Colon (tissue), 2 donors: ENCODE data around the gene ARL8A.

Source experiments
- FAIRE-seq: peaks from 2 replicates; lab custom pipeline; 2012; peaks lifted over from hg19 to GRCh38; lab: Jason Lieb, UNC
- donor health status: control.
- donor health status: control.

Gene ARL8A

GRCh38 chr1:202135221-202135721 is 9.3 kb downstream of the ARL8A start:
- no peak for FAIRE-seq

DNA sequence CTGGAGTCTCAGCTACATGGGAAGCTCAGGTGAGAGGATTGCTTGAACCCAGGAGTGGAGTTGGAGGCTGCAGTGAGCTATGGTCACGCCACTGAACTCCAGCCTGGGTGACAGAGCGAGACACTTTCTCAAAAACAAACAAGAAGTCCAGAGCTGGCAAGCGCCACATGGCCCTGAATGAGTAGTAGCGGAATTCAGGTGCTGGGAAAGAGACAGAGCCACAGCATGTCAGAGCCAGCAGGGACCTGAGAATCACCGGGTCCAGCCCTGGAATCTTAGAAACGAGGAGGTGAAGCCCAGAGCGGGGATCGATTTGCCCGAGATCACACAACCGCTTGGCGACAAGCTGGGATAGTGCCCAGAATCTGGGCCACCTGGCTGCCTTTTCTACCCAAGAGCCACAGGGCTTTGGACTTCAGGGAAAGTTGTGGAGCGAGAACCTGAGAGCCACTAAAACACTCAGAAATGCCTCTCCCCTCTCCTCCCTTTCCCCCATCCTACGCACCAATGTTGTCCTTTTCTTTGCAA is 9.8 kb downstream of the ARL8A start:
- no peak for FAIRE-seq

GRCh38 chr1:202133989-202134388 is 10.5 kb downstream of the ARL8A start:
- FAIRE-seq, result no peak

GRCh38 chr1:202133496-202133895 is 11.0 kb downstream of the ARL8A start:
- FAIRE-seq, result no peak

GRCh38 chr1:202133001-202133400 is 11.5 kb downstream of the ARL8A start:
- no peak for FAIRE-seq

GRCh38 chr1:202131956-202132821 is 12.3 kb downstream of the ARL8A start:
- FAIRE-seq, result no peak

GRCh38 chr1:202130816-202131522 is 13.6 kb downstream of the ARL8A start:
- no peak for FAIRE-seq

DNA sequence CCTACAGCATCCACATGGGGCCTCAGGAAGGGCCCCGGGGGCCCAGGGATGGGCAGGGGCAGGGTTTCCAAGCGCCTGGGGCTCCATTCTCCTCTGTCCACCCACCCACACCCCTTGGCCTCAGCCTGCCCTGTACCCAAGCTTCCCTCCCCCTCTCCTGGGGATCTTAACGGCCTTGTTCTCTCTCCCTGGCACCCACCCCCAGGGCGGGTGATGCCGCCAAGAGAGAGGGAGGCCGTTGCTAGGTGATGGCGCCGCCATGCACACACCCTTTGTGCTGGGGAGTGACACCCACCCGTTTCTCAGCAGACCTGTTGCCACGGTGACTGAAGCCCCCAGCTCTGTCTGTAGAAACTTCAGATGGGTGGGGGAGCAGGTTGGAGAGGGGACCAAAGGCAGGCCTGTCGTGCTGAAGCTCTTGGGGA is 14.2 kb downstream of the ARL8A start:
- no peak for FAIRE-seq

DNA sequence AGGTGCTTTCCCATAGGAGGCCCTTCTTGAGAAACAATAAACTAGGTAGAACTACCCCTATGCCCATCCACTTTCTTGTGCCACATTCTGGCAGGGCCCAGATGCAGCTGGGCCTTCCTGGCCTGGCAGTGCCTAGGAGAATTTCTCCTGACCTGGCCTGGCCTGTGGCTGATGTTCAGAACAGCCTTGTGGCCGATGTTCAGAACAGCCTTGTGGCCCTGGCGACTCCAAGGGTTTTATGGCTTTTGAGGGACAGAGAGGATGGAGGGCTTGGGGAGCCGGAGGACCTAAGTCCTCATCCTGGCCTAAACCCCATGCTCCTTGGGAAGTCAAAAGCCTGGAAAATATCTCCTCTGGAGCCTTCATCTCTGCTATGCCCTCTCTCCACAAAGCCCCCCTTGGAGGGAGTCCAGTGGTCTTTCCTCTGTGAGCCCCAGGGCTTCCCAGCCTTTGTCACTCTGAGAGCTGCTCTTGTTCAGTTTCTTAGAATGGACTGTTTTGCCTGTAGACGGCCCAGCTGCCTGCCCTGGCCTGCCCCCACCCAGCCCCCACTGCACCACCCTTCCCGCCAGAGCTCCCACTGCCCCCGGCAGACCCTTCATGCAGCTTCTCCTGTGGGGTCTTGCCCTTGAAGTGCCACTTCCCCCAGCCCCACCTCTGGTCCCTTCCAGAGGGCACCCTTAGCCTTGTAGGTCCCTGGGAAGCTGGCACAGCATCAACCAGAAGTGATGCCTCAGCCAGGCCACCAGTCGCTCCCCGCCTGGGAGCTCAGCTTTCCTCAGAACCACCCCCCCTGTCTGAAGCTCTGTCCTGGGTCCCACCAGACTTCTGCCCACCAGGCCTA is 14.9 kb downstream of the ARL8A start:
- no peak for FAIRE-seq

- no peak for FAIRE-seq
These were observed 16.5 kb downstream of the ARL8A start for GRCh38 chr1:202127836-202128622.

GRCh38 chr1:202127061-202127460 is 17.5 kb downstream of the ARL8A start:
- FAIRE-seq, result no peak

DNA sequence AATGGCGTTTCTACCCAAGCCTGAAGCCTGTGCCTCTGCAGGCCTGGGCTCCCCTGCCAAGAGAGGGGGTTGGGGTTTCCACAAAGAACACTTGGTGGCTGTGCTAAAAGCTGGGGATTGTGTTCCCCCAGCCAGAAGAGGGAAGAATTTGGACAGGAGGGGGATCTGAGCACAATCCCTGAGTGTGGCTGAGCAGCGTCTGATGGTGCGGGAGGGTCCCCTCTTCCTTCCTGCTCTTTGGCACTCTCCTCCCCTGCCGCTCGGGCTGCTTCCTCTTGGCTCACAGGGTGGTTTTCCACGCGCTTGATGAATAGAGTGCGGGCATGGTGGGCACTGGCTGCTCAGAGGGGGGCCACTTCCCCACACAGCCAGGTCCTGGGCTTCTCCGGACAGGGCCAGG is 18.1 kb downstream of the ARL8A start:
- FAIRE-seq, result no peak

DNA sequence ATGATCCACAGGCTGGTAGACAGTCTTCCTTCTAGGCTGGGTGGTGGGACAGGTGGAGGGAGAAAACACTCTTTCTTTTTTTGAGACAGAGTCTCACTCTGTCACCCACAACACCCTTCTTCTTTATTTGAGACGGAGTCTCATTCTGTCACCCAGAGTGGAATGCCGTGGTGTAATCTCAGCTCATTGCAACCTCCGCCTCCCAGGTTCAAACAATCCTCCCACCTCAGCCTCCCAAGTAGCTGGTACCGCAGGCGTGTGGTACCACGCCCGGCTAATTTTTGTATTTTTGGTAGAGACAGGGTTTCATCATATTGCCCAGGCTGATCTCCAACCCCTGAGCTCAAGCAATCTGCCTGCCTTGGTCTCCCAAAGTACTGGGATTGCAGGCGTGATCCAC is 18.9 kb downstream of the ARL8A start:
- no peak for FAIRE-seq

GRCh38 chr1:202124142-202124541 is 20.4 kb downstream of the ARL8A start:
- FAIRE-seq, result no peak

- FAIRE-seq, result no peak
These were observed 21.2 kb downstream of the ARL8A start for GRCh38 chr1:202123336-202123813.

- FAIRE-seq, result no peak
These were observed 21.8 kb downstream of the ARL8A start, which contains the start of gene GPR37L1 for GRCh38 chr1:202122639-202123335. GPR37L1 (plus strand) TSS chr1:202122917; CDS start chr1:202122964, 47 bp downstream.

GRCh38 chr1:202121006-202121405 is 23.5 kb downstream of the ARL8A start:
- FAIRE-seq, result no peak

GRCh38 chr1:202117898-202118371 is 26.6 kb downstream of the ARL8A start:
- FAIRE-seq, result no peak

- no peak for FAIRE-seq
These were observed 28.2 kb downstream of the ARL8A start for GRCh38 chr1:202116287-202116686.

GRCh38 chr1:202113690-202114300 is 30.7 kb downstream of the ARL8A start:
- FAIRE-seq, result no peak
